Gastrocnemius medialis (tissue), 4 donors: Measurements from ENCODE around the gene CLK2.

ENCODE experiments used
- POLR2A ChIP-seq, 2 donors: fragments of 450-650 bp; IDR thresholded peaks; one replicate each; pipeline ENCODE4 v1.6.1; 2017; ENCODE audit warnings: antibody characterized with exemption in 2 of 2, mild to moderate bottlenecking in 2 of 2, moderate library complexity in 2 of 2
- TF ChIP-seq, protein P1 (sequence below), 5 experiments: fragments of 450-650 bp in 3 of 5; fragments of 200-600 bp in 2 of 5; sonication (generic) in 2 of 5; IDR thresholded peaks in 4 of 5; conservative IDR thresholded peaks in 1 of 5; 1 replicate in 4 of 5; 2 replicates in 1 of 5; pipeline ENCODE4 v1.5.1; 2016 to 2019; ENCODE audit warnings: antibody characterized with exemption in 5 of 5, mild to moderate bottlenecking in 3 of 5, moderate library complexity in 3 of 5

DNA sequence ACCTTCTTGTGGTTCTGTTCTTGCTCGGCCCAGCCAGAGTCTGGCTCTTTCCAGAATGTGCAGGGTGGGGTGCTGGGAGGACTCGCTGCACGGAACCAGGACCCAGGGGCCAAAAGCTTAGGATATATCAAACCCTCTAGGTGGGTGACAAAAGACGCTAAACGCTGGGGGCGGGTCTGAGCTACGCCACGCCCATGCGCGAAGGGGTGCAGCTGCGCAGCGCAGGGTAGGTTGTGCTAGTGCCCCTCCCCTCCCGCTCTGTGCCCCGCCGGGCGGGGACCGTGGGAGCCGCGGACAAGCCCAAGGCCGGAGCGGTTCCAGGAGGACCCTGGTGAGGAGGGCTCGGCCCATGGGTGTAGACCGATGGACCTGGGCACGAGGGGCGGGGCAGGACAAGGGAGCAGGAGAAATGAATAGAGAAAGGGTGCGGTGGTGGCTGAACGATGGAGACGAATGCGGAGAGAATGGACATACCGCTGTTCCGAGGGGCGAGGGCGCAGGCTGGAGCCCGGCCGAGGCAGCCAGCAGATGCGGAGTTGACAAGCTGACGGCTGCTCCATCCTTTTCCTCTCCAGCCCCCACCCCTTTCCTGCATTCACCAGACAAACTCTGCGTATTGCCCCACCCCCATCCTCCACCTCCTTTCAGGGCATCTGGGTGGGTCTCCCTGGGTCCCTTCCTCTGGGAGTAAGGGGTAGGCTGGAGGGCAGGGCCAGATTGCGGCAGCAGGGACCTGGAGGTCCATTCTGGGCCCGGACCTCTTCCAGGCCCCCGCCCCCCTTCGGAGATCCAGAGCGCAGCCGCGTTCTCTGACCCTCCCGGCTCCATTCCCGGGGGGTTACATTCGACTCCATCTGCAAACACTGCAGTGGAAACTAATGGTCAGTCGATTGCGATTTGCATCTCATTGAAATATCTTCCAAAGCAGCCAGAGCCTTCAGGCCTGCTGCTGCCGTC lies 47.6 kb upstream of the CLK2 start, which contains the start of gene RUSC1:
- TF ChIP-seq, protein P1, sequence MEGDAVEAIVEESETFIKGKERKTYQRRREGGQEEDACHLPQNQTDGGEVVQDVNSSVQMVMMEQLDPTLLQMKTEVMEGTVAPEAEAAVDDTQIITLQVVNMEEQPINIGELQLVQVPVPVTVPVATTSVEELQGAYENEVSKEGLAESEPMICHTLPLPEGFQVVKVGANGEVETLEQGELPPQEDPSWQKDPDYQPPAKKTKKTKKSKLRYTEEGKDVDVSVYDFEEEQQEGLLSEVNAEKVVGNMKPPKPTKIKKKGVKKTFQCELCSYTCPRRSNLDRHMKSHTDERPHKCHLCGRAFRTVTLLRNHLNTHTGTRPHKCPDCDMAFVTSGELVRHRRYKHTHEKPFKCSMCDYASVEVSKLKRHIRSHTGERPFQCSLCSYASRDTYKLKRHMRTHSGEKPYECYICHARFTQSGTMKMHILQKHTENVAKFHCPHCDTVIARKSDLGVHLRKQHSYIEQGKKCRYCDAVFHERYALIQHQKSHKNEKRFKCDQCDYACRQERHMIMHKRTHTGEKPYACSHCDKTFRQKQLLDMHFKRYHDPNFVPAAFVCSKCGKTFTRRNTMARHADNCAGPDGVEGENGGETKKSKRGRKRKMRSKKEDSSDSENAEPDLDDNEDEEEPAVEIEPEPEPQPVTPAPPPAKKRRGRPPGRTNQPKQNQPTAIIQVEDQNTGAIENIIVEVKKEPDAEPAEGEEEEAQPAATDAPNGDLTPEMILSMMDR (IDR thresholded peaks at IDR 0.05 in 4 of 5, conservative IDR thresholded peaks at IDR 0.05 in 1 of 5) = no peak
- peak in 1 of 2 donors; percentile 28 for TF ChIP-seq POLR2A (IDR thresholded peaks at IDR 0.05)
